GM18526 (cell line): ENCODE results near the gene FJX1.

Source experiments
- POLR2A ChIP-seq: IDR thresholded peaks from 3 replicates; pipeline ENCODE4 v1.6.1; 2011; ENCODE audit not compliant: insufficient read length; ENCODE audit errors: extremely low read depth

The FJX1 gene

DNA sequence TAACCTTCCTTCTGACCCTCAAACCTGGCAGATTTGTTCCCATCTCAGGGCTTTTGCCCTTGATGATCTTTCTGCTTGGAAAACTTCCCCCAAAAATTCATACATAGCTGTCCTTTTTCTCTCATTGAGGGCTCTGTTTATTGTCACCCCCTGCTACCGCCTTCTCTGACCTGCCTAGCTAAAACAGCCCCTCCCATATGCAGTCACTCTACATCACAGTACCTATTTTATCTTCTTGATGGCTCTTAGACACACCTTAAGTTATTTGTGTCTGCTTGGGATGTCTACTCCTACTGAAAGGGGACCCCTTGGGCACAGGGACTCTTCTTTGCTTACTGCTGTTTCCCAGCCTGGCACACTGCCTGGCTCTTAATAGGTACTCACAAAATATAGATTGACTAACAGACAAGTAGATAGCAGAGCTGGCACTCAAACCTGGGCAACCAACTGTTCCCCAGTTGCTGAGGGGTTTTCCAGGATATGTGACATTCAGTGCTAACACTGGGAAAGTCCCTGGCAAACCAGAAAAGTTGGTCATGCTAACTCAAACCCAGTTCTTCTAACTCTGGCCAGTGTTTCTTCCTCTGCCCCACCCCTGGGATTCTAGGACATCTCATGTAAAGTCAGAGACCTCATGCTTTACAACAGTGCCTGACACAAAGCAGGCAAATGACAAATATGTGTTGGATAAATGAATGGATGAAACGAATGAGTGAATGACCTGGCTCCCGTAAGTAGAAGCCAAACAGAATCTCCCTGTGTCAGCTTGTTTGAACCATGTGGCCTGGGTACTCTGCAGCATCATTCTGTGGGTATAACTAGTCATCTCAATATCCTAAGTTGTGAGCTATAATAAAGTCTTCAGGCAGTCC, 19.8 kb upstream of the FJX1 start:
- no peak for TF ChIP-seq POLR2A

- no peak for TF ChIP-seq POLR2A
Observed at GRCh38 chr11:35600331-35600838, 17.9 kb upstream of the FJX1 start.

GRCh38 chr11:35602160-35602793, 16.0 kb upstream of the FJX1 start:
- TF ChIP-seq POLR2A: no peak

- TF ChIP-seq POLR2A: no peak
Observed at GRCh38 chr11:35602979-35603378, 15.3 kb upstream of the FJX1 start.

- no peak for TF ChIP-seq POLR2A
Observed at GRCh38 chr11:35605706-35606105, 12.6 kb upstream of the FJX1 start.

GRCh38 chr11:35606206-35606605, 12.1 kb upstream of the FJX1 start:
- TF ChIP-seq POLR2A: no peak

DNA sequence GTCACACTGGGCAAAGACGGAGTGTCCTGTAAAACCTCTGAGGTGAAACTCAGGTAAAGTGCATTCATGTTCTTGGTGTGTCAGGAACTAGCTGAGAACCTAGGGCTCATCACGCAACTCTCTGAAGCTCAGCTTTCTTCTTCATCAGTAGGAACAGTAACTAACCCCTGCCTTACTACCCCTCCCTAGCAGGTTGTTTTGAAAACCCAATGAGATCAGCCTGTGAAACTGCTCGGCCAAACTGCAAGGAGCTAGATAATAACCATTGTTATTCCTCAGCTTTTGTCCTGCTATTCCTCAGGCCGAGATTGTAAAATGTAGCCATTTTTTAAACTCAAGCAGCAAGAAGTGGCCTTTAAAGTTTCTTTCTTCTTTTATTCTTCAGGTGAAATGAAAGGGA, 9.8 kb upstream of the FJX1 start:
- TF ChIP-seq POLR2A: no peak

GRCh38 chr11:35609656-35610055, 8.6 kb upstream of the FJX1 start:
- TF ChIP-seq POLR2A: no peak

DNA sequence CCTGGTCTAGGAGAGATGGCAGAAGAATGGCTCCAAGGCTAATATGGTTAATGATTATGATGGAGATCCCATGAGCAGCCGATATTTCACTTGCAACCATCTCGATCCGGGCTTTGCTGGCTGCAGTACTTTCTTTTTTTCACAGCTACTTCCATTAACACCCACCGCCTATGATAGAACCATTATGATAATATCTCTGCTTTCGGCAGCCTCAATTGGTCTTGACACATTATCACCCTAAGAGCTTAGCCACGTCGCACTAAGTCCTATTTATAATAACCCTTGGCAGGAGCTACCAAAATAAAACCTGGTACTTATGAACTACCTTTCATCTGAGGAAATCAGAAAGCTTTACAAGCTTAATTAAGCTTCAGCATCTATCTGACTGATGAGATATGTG, 7.6 kb upstream of the FJX1 start:
- TF ChIP-seq POLR2A: no peak

GRCh38 chr11:35611741-35612140, 6.5 kb upstream of the FJX1 start:
- no peak for TF ChIP-seq POLR2A

GRCh38 chr11:35614939-35615569, 3.2 kb upstream of the FJX1 start:
- no peak for TF ChIP-seq POLR2A

- TF ChIP-seq POLR2A: no peak
Observed at GRCh38 chr11:35615921-35616900, 2.0 kb upstream of the FJX1 start.

DNA sequence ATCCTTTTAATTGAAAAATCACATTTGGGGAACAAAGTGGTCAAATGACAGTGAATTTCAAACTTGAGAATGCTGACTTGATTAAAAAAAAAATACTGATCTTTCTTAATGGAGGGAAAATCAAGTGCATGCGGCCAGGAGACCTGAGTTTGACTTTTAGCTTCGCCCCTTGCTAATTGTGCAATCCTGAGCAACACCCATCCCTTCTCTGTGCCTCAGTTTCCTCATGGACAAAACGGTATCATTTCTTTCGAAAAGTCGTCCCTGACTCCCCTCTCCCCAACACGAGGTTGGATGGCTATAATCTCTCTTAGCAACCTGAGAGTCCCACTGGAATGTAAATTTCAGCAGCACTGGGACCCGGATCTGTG, 959 bp upstream of the FJX1 start:
- TF ChIP-seq POLR2A: no peak

DNA sequence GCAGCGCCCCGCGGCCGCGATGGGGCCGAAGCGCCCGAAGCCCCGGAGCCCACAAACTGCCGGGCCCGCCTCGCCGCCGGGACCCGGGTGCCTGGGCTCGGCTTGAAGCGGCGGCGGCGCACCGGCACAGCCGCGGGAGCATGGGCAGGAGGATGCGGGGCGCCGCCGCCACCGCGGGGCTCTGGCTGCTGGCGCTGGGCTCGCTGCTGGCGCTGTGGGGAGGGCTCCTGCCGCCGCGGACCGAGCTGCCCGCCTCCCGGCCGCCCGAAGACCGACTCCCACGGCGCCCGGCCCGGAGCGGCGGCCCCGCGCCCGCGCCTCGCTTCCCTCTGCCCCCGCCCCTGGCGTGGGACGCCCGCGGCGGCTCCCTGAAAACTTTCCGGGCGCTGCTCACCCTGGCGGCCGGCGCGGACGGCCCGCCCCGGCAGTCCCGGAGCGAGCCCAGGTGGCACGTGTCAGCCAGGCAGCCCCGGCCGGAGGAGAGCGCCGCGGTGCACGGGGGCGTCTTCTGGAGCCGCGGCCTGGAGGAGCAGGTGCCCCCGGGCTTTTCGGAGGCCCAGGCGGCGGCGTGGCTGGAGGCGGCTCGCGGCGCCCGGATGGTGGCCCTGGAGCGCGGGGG, 346 bp downstream of the FJX1 start:
- TF ChIP-seq POLR2A: no peak
